SK-N-SH (cell line): Measurements from ENCODE around the gene C1S.

Experiments used
- CHD2 ChIP-seq: fragments of 150-350 bp; IDR thresholded peaks from 2 replicates; pipeline ENCODE4 v1.6.1; 2018; ENCODE audit warnings: low read length; ENCODE audit not compliant: partially characterized antibody
- GABPA ChIP-seq: IDR thresholded peaks from 2 replicates; pipeline ENCODE4 v1.4.0; 2012; ENCODE audit warnings: low read depth, mild to moderate bottlenecking
- JUND ChIP-seq: IDR thresholded peaks from 2 replicates; pipeline ENCODE4 v1.4.0; 2012
- NRF1 ChIP-seq: IDR thresholded peaks from 2 replicates; pipeline ENCODE4 v1.6.1; 2012; ENCODE audit warnings: low read depth, mild to moderate bottlenecking, low read length
- POLR2AphosphoS5 ChIP-seq: IDR thresholded peaks from 2 replicates; pipeline ENCODE4 v1.6.1; 2012; ENCODE audit warnings: low read depth, low read length
- SIN3A ChIP-seq: IDR thresholded peaks from 2 replicates; pipeline ENCODE4 v1.6.1; 2012; ENCODE audit warnings: low read depth, mild to moderate bottlenecking, low read length, moderate library complexity, borderline replicate concordance
- SMC3 ChIP-seq: IDR thresholded peaks from 2 replicates; pipeline ENCODE4 v1.6.1; 2012; ENCODE audit warnings: low read depth, low read length, improper control_type of control experiment
- TAF1 ChIP-seq: IDR thresholded peaks from 2 replicates; pipeline ENCODE4 v1.6.1; 2012; ENCODE audit warnings: low read depth, mild to moderate bottlenecking, low read length, moderate library complexity, borderline replicate concordance
- TCF12 ChIP-seq: IDR thresholded peaks from 2 replicates; pipeline ENCODE4 v1.4.0; 2012
- TF ChIP-seq, protein P1 (sequence below): fragments of 200-600 bp; sonication (generic); IDR thresholded peaks from 2 replicates; pipeline ENCODE4 v1.6.1; 2017; ENCODE audit warnings: antibody characterized with exemption, mild to moderate bottlenecking, moderate library complexity
- TF ChIP-seq, protein P2 (sequence below): IDR thresholded peaks from 2 replicates; pipeline ENCODE4 v1.6.1; 2012; ENCODE audit warnings: mild to moderate bottlenecking, low read depth, low read length, moderate library complexity
- TF ChIP-seq, protein P3 (sequence below): IDR thresholded peaks from 2 replicates; pipeline ENCODE4 v1.4.0; 2012; ENCODE audit warnings: low read depth

DNA sequence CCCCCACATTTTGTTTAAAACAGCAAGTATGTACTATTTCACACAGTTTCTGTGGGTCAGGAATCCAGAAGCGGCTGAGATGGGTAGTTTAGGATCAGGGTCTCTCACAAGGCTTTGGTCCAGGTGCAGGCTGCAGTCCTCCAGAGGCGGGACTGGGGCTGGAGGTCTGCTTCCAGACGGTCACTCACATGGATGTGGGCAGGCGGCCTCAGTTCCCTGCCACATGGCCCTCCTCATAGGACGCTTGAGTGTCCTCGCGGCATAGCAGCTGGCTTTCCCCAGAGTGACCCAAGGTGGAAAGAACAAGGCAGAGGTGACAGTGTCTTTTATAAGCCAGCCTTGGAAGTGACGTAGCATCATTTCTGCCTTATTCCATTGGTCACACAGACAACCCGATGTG, 56.4 kb downstream of the C1S start:
- TF ChIP-seq POLR2AphosphoS5 (no peak), CHD2 (no peak), TCF12 (no peak), GABPA (no peak), JUND (no peak), SMC3 (no peak), TAF1 (no peak), SIN3A (no peak), NRF1 (no peak)
- TF ChIP-seq, protein P1, sequence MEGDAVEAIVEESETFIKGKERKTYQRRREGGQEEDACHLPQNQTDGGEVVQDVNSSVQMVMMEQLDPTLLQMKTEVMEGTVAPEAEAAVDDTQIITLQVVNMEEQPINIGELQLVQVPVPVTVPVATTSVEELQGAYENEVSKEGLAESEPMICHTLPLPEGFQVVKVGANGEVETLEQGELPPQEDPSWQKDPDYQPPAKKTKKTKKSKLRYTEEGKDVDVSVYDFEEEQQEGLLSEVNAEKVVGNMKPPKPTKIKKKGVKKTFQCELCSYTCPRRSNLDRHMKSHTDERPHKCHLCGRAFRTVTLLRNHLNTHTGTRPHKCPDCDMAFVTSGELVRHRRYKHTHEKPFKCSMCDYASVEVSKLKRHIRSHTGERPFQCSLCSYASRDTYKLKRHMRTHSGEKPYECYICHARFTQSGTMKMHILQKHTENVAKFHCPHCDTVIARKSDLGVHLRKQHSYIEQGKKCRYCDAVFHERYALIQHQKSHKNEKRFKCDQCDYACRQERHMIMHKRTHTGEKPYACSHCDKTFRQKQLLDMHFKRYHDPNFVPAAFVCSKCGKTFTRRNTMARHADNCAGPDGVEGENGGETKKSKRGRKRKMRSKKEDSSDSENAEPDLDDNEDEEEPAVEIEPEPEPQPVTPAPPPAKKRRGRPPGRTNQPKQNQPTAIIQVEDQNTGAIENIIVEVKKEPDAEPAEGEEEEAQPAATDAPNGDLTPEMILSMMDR, result no peak
- TF ChIP-seq, protein P2, sequence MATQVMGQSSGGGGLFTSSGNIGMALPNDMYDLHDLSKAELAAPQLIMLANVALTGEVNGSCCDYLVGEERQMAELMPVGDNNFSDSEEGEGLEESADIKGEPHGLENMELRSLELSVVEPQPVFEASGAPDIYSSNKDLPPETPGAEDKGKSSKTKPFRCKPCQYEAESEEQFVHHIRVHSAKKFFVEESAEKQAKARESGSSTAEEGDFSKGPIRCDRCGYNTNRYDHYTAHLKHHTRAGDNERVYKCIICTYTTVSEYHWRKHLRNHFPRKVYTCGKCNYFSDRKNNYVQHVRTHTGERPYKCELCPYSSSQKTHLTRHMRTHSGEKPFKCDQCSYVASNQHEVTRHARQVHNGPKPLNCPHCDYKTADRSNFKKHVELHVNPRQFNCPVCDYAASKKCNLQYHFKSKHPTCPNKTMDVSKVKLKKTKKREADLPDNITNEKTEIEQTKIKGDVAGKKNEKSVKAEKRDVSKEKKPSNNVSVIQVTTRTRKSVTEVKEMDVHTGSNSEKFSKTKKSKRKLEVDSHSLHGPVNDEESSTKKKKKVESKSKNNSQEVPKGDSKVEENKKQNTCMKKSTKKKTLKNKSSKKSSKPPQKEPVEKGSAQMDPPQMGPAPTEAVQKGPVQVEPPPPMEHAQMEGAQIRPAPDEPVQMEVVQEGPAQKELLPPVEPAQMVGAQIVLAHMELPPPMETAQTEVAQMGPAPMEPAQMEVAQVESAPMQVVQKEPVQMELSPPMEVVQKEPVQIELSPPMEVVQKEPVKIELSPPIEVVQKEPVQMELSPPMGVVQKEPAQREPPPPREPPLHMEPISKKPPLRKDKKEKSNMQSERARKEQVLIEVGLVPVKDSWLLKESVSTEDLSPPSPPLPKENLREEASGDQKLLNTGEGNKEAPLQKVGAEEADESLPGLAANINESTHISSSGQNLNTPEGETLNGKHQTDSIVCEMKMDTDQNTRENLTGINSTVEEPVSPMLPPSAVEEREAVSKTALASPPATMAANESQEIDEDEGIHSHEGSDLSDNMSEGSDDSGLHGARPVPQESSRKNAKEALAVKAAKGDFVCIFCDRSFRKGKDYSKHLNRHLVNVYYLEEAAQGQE, result no peak
- TF ChIP-seq, protein P3, sequence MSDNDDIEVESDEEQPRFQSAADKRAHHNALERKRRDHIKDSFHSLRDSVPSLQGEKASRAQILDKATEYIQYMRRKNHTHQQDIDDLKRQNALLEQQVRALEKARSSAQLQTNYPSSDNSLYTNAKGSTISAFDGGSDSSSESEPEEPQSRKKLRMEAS, result no peak
